ENCODE data around the gene CHRNE.

- no peak for TF ChIP-seq TAF1 (IDR thresholded peaks at IDR 0.05; ENCODE audit: borderline replicate concordance, low read depth, low read length)
- no peak for TF ChIP-seq POLR2A (IDR thresholded peaks at IDR 0.05; ENCODE audit: low read depth, low read length)
These were observed 18.4 kb downstream of the CHRNE start for GRCh38 chr17:4884489-4884888.
